Measurements from ENCODE around the gene RYR2. TPM values are rescaled to one million over a fixed set of nuclear protein-coding genes. Genes with fewer than 3 reads are reported as not detected.

Gene RYR2
- total RNA-seq, 2 donors from 2014 or later: 0.15 to 0.26 TPM

DNA sequence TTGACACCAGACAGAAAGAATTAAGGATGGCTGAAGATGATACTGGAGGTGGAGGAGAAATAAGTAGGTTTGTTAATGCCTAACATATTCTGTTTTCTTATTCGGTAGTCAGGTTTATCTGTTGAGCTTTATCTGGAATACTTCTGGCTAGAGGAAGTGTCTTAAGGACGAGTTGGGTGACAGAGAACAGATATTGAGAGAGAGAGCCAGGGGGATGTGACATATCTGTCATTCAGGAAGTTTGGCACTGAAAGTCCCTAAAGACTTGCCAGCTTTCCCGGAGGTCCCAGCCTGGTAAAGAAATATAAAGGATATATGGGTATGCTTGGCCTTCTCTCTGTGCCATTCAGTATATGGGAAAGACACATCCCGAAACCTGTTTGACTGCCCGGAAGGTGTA is 568.2 kb downstream of the RYR2 start:
- Mint-ChIP-seq H3K4me1 (no peaks in the 10 kb centered on the region), H3K9me3 (no peaks in the 10 kb centered on the region)

GRCh38 chr1:237613984-237614383 is 572.0 kb downstream of the RYR2 start:
- Mint-ChIP-seq H3K27me3 (peaks cover 4% of the 10 kb centered on the region), H3K4me3 (no peak overlapping the region), H3K27ac (no peak overlapping the region), H3K9me3 (peaks cover 5% of the 10 kb centered on the region), H3K4me1 (no peaks in the 10 kb centered on the region), H3K36me3 (ENCODE audit: low read depth) (no peaks in the 10 kb centered on the region)
- ATAC-seq (replicated peaks): no peak

More for the DNA sequence above, 568.2 kb downstream of the RYR2 start:
- H3K27ac Mint-ChIP-seq: no peak overlapping the region
- H3K4me3 Mint-ChIP-seq: no peak overlapping the region
- no peaks in the 10 kb centered on the region for H3K27me3 Mint-ChIP-seq
- ATAC-seq (replicated peaks): no peak
- no peaks in the 10 kb centered on the region for H3K36me3 Mint-ChIP-seq (ENCODE audit: low read depth)

DNA sequence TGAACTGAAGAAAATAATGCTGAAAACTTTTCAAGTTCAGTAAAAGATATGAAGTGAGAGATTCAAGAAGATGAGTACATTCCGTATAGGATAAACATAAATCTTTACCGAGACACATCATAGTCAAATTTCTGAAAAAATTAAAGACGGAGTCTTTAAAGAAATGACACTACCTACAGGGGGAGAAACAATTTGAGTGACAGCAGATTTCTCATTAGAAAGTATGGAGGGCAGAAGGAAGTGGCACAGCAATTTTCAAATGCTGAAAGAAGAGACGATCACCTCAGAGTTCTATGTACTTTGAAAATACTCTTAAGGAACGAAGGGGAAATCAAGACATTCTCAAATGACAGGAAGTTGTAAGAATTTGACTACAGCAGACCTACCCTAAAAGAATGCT is 577.6 kb downstream of the RYR2 start:
- no peak overlapping the region for H3K4me3 Mint-ChIP-seq
- H3K36me3 Mint-ChIP-seq (ENCODE audit: low read depth): no peaks in the 10 kb centered on the region
- H3K27me3 Mint-ChIP-seq: peaks cover 4% of the 10 kb centered on the region
- ATAC-seq (replicated peaks): no peak
- H3K4me1 Mint-ChIP-seq: no peaks in the 10 kb centered on the region
- no peak overlapping the region for H3K27ac Mint-ChIP-seq
- peaks cover 11% of the 10 kb centered on the region for H3K9me3 Mint-ChIP-seq

DNA sequence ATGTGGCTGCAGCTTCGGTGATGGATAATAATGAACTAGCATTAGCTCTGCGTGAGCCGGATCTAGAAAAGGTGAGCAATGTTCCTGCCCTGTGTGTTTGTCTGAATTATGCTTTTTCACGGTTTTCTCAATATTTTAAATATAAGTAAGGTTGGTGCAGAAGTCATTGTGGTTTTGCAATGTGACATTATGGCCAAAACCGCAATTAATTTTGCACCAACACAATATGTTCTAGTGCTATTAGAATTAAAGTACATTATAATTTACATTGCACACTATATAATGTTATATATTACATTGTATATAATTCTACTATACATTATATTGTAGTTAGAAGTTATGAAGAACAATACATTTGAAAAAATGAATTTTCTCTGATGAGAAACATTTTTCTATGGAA is 592.9 kb downstream of the RYR2 start:
- ATAC-seq (replicated peaks): no peak
- no peaks in the 10 kb centered on the region for H3K36me3 Mint-ChIP-seq (ENCODE audit: low read depth)
- H3K27ac Mint-ChIP-seq: no peak overlapping the region
- peaks cover 3% of the 10 kb centered on the region for H3K9me3 Mint-ChIP-seq
- H3K4me3 Mint-ChIP-seq: no peak overlapping the region
- H3K4me1 Mint-ChIP-seq: no peaks in the 10 kb centered on the region
- no peaks in the 10 kb centered on the region for H3K27me3 Mint-ChIP-seq

- H3K27ac Mint-ChIP-seq: no peak overlapping the region
- H3K4me3 Mint-ChIP-seq: no peak overlapping the region
- H3K36me3 Mint-ChIP-seq (ENCODE audit: low read depth): no peaks in the 10 kb centered on the region
- no peaks in the 10 kb centered on the region for H3K27me3 Mint-ChIP-seq
- H3K4me1 Mint-ChIP-seq: no peaks in the 10 kb centered on the region
- ATAC-seq (replicated peaks): no peak
- peaks cover 3% of the 10 kb centered on the region for H3K9me3 Mint-ChIP-seq
Observed at GRCh38 chr1:237638555-237638954, 596.6 kb downstream of the RYR2 start.

DNA sequence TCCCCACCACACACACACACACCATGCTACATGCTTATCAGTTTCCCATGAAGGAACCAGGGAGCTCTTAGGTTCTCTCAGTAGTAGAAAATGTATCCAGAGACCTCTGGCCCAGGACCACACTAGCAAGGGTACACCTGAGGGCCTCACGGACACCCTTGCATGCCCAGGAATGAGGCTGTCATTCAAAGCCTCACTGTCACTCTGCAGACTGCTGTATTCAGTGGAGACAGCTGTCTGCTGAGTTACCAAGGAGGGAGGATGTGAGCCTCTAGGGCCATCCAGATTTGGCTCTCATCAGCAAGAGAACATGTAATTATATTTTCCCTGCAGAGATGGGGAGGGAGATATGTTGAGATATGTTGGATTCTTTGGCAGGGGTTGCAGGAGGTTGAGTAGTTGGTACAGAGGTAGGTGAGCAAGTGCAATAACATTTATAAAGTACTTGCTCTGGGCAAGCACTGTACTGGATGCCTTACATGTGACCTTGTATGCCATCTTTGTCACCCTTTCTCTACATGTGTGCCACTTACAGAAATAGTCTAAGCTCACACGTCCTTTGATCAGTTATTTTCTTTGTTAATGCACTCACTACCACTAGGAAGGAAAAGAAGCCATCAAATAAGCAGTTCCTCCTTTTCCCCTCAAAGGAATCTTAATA is 598.2 kb downstream of the RYR2 start:
- no peaks in the 10 kb centered on the region for H3K4me1 Mint-ChIP-seq
- H3K4me3 Mint-ChIP-seq: no peak overlapping the region
- peaks cover 3% of the 10 kb centered on the region for H3K9me3 Mint-ChIP-seq
- H3K27ac Mint-ChIP-seq: no peak overlapping the region
- no peaks in the 10 kb centered on the region for H3K27me3 Mint-ChIP-seq
- H3K36me3 Mint-ChIP-seq (ENCODE audit: low read depth): no peaks in the 10 kb centered on the region
- no peak for ATAC-seq (replicated peaks)

DNA sequence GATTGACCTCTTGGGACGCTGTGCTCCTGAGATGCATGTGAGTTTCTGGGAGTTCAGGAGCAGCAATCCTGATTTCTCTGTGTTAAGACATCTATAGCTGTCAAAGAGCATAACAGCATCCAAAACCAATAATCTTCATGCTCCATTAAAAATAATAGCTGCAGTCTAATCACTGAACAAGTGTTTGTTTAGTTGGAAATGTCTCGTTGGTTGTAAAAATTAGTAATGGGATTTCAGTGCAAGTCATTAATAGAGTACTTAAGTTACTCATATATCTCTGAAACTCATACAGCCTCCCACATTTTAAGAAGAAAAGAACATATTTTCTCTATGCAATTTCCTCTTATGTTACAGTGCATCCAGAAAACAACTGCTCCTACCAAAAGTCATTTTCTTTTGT is 599.0 kb downstream of the RYR2 start:
- no peaks in the 10 kb centered on the region for H3K4me1 Mint-ChIP-seq
- no peak for ATAC-seq (replicated peaks)
- no peaks in the 10 kb centered on the region for H3K36me3 Mint-ChIP-seq (ENCODE audit: low read depth)
- H3K9me3 Mint-ChIP-seq: no peaks in the 10 kb centered on the region
- no peak overlapping the region for H3K27ac Mint-ChIP-seq
- no peaks in the 10 kb centered on the region for H3K27me3 Mint-ChIP-seq
- no peak overlapping the region for H3K4me3 Mint-ChIP-seq

DNA sequence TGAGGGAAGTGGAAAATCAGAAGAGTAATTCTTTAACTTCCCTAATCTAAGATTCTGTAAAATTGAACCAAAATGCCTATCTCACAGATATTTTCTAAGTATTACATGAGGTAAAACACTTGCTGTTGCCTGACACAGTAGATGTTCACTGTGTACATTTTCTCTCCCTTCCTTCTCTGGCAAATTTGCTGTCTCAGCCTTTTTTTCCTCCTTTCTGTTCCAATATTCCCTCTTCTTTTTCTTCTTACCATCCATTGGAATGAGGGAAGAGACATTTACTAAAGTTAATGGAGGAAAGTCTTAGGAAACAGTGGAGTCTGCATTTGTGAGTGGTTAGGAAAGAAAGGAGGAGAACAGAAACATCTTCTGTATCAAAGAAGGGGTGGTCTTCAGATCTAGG is 608.8 kb downstream of the RYR2 start:
- H3K27ac Mint-ChIP-seq: no peak overlapping the region
- H3K27me3 Mint-ChIP-seq: no peaks in the 10 kb centered on the region
- H3K9me3 Mint-ChIP-seq: no peaks in the 10 kb centered on the region
- ATAC-seq (replicated peaks): no peak
- H3K4me3 Mint-ChIP-seq: no peak overlapping the region
- H3K36me3 Mint-ChIP-seq (ENCODE audit: low read depth): no peaks in the 10 kb centered on the region
- H3K4me1 Mint-ChIP-seq: no peaks in the 10 kb centered on the region

GRCh38 chr1:237655778-237656177 is 613.8 kb downstream of the RYR2 start:
- Mint-ChIP-seq H3K4me1 (no peaks in the 10 kb centered on the region), H3K27ac (no peak overlapping the region), H3K27me3 (no peaks in the 10 kb centered on the region), H3K9me3 (no peaks in the 10 kb centered on the region), H3K36me3 (ENCODE audit: low read depth) (no peaks in the 10 kb centered on the region), H3K4me3 (no peak overlapping the region)
- ATAC-seq (replicated peaks): no peak

- Mint-ChIP-seq H3K9me3 (no peaks in the 10 kb centered on the region), H3K4me1 (no peaks in the 10 kb centered on the region), H3K4me3 (no peak overlapping the region), H3K36me3 (ENCODE audit: low read depth) (no peaks in the 10 kb centered on the region), H3K27me3 (no peaks in the 10 kb centered on the region), H3K27ac (no peak overlapping the region)
- no peak for ATAC-seq (replicated peaks)
Observed at GRCh38 chr1:237664348-237664747, 622.4 kb downstream of the RYR2 start.

GRCh38 chr1:237670302-237670701 is 628.3 kb downstream of the RYR2 start:
- H3K27ac Mint-ChIP-seq: no peak overlapping the region
- H3K27me3 Mint-ChIP-seq: no peaks in the 10 kb centered on the region
- H3K4me3 Mint-ChIP-seq: no peak overlapping the region
- no peak for ATAC-seq (replicated peaks)
- no peaks in the 10 kb centered on the region for H3K4me1 Mint-ChIP-seq
- H3K36me3 Mint-ChIP-seq (ENCODE audit: low read depth): no peaks in the 10 kb centered on the region
- no peaks in the 10 kb centered on the region for H3K9me3 Mint-ChIP-seq

DNA sequence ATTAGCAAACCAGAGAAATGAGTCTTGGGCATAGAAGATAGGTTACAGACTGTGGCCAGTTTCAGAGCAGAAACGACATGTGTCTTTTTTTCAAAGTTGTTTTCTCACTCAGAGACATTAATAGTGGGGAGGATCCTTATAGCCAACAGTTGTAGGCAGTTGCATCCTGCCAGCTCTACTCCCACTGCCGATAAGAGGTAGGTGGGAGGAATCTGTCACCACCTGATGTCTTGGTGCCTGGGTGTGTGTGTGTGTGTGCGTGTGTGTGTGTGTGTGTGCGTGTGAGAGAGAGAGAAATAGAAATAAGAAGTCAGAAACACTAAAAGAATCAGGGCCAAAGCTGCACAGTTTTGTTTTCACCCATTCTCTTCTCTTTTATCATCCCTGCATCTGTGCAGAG is 629.3 kb downstream of the RYR2 start:
- Mint-ChIP-seq H3K27me3 (no peaks in the 10 kb centered on the region), H3K27ac (no peak overlapping the region), H3K4me1 (no peaks in the 10 kb centered on the region), H3K36me3 (ENCODE audit: low read depth) (no peaks in the 10 kb centered on the region), H3K9me3 (no peaks in the 10 kb centered on the region), H3K4me3 (no peak overlapping the region)
- ATAC-seq (replicated peaks): no peak

- no peak for ATAC-seq (replicated peaks)
- no peaks in the 10 kb centered on the region for H3K4me1 Mint-ChIP-seq
- H3K27ac Mint-ChIP-seq: no peak overlapping the region
- no peak overlapping the region for H3K4me3 Mint-ChIP-seq
- no peaks in the 10 kb centered on the region for H3K27me3 Mint-ChIP-seq
- H3K9me3 Mint-ChIP-seq: no peaks in the 10 kb centered on the region
- H3K36me3 Mint-ChIP-seq (ENCODE audit: low read depth): no peaks in the 10 kb centered on the region
Observed at GRCh38 chr1:237671935-237672334, 630.0 kb downstream of the RYR2 start.

GRCh38 chr1:237672748-237673147 is 630.8 kb downstream of the RYR2 start:
- Mint-ChIP-seq H3K27me3 (no peaks in the 10 kb centered on the region), H3K4me1 (no peaks in the 10 kb centered on the region), H3K36me3 (ENCODE audit: low read depth) (no peaks in the 10 kb centered on the region), H3K27ac (no peak overlapping the region), H3K9me3 (no peaks in the 10 kb centered on the region), H3K4me3 (no peak overlapping the region)
- ATAC-seq (replicated peaks): no peak

- no peak overlapping the region for H3K4me3 Mint-ChIP-seq
- no peak overlapping the region for H3K27ac Mint-ChIP-seq
- no peaks in the 10 kb centered on the region for H3K27me3 Mint-ChIP-seq
- no peak for ATAC-seq (replicated peaks)
- H3K4me1 Mint-ChIP-seq: no peaks in the 10 kb centered on the region
- H3K36me3 Mint-ChIP-seq (ENCODE audit: low read depth): no peaks in the 10 kb centered on the region
- no peaks in the 10 kb centered on the region for H3K9me3 Mint-ChIP-seq
Observed at GRCh38 chr1:237673631-237674030, 631.6 kb downstream of the RYR2 start.

- Mint-ChIP-seq H3K36me3 (ENCODE audit: low read depth) (no peaks in the 10 kb centered on the region), H3K4me1 (no peaks in the 10 kb centered on the region), H3K27me3 (peaks cover 3% of the 10 kb centered on the region), H3K4me3 (no peak overlapping the region), H3K9me3 (no peaks in the 10 kb centered on the region), H3K27ac (no peak overlapping the region)
- no peak for ATAC-seq (replicated peaks)
Observed at GRCh38 chr1:237677979-237678378, 636.0 kb downstream of the RYR2 start.
